ENCODE measurements around the gene RETSAT. TPM values are rescaled to one million over a fixed set of nuclear protein-coding genes. Genes with fewer than 3 reads are reported as not detected.
A peak's percentile ranks its signal among the peaks of the same experiment; 100 is the strongest.

RETSAT gene
- total RNA-seq, 4 donors from 2014 or later, result 55.8 to 73.3 (median 66.9) TPM

DNA sequence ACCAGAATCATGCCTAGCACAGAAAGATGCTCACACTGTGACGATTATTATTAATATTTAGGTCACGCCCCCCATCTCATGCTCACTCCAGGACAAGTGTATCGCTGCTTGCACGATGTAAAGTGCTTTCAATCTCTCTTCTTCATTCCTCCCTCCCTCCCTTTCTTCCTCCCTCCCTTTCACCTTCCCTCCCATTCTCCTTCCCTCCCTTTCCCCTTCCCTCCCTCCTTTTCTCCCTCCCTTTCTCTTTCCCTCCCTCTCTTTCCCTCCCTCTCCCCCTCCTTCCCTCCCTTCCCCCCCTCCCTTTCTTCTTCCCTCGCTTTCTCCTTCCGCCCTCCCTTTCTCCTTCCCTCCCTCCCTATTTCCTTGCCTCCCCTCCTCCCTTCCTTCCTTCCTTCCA is 46.1 kb downstream of the RETSAT start:
- peak overlapping the region in 1 of 4 donors; percentile 60 for H3K27ac ChIP-seq

DNA sequence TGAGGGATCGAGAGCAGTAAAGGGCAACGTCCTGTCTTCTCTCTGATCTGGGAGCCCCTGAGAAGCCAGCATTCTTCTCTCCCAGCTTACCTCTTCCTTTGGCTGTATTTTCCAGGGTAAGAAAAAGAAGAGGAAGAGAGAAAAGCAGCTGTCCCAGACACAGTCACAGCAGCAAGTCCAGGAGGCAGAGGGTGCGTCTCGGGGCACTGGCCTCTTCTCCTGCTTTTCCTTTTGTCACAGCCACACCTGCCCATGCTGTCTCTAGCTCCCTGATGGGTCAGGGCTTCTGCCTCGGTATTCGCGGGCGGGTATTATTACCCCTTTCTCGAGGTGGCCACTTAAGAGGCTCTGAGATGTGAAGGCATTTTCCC is 46.8 kb downstream of the RETSAT start:
- DNase-seq, result no peak
- intact Hi-C loops (cut with DNase I), result no loop called here
- Histone ChIP-seq H3K27ac (peak overlapping the region in 2 of 4 donors; percentile 6 to 18), H3K4me1 (peaks cover 10 to 32% (median 13%) of the 10 kb centered on the region in 3 donors), H3K27me3 (no peaks in the 10 kb centered on the region), H3K4me3 (no peak overlapping the region), H3K9me3 (no peaks in the 10 kb centered on the region), H3K36me3 (peaks cover 0 to 54% (median 8%) of the 10 kb centered on the region in 3 donors)
- TF ChIP-seq, protein P1, sequence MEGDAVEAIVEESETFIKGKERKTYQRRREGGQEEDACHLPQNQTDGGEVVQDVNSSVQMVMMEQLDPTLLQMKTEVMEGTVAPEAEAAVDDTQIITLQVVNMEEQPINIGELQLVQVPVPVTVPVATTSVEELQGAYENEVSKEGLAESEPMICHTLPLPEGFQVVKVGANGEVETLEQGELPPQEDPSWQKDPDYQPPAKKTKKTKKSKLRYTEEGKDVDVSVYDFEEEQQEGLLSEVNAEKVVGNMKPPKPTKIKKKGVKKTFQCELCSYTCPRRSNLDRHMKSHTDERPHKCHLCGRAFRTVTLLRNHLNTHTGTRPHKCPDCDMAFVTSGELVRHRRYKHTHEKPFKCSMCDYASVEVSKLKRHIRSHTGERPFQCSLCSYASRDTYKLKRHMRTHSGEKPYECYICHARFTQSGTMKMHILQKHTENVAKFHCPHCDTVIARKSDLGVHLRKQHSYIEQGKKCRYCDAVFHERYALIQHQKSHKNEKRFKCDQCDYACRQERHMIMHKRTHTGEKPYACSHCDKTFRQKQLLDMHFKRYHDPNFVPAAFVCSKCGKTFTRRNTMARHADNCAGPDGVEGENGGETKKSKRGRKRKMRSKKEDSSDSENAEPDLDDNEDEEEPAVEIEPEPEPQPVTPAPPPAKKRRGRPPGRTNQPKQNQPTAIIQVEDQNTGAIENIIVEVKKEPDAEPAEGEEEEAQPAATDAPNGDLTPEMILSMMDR (IDR thresholded peaks at IDR 0.05), result no peak
- no peak for TF ChIP-seq POLR2A (IDR thresholded peaks at IDR 0.05)
- WGBS, 2 donors, result 81 to 84% methylated on average over 7 to 9 of the region's 9 CpGs

More for the DNA sequence above, 46.1 kb downstream of the RETSAT start:
- no peak for DNase-seq
- 83 to 86% methylated on average over 4 to 6 of the region's 6 CpGs for WGBS, 2 donors
- Histone ChIP-seq H3K36me3 (peaks cover 0 to 48% (median 8%) of the 10 kb centered on the region in 3 donors), H3K4me3 (no peak overlapping the region), H3K4me1 (peaks cover 10 to 37% (median 13%) of the 10 kb centered on the region in 3 donors), H3K27me3 (no peaks in the 10 kb centered on the region), H3K9me3 (no peaks in the 10 kb centered on the region)
- intact Hi-C loops (cut with DNase I), result no loop called here
- no peak for TF ChIP-seq POLR2A (IDR thresholded peaks at IDR 0.05)
- TF ChIP-seq, protein P1 (IDR thresholded peaks at IDR 0.05), result no peak

DNA sequence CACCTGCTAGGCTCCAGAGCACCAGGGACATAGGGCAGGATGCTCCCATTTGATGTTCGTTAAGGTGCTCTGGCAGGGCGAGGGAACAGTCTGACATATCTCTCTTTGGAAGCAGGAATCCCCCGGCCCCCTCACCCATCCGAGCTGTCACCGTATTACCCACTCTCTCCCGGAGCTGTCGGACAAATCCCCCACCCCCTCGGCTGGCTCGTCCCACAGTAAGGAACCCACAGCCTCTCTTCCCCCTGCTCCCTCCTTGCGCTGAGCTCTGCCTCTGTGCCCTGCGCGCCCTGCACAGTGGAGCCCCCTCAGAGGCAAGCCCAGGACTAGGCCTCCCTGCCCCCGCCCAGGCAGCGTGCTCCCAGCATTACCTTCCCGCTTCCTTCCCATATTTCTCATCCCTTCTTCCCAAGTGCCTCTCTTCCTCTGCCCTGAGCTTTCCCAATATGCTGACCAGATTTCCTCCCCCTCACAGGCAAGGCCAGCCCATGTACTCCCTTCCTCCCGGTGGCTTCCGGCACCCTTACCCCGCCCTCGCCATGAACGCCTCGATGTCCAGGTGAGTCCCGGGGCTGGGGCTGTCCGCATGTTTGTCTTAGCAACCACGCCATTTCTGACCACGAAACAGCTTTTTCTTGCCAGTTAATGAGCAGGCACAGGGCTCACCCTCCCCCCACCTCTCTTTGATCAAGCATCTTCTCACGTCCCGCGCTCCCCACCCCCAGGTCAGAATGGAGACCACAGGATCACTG is 50.4 kb downstream of the RETSAT start:
- WGBS, 2 donors, result 85 to 90% methylated on average over 23 to 25 of the region's 28 CpGs
- Histone ChIP-seq H3K36me3 (peaks cover 0 to 61% (median 8%) of the 10 kb centered on the region in 3 donors), H3K4me3 (no peak overlapping the region), H3K27me3 (no peaks in the 10 kb centered on the region), H3K27ac (no peak overlapping the region), H3K9me3 (no peaks in the 10 kb centered on the region), H3K4me1 (peaks cover 6 to 19% (median 6%) of the 10 kb centered on the region in 3 donors)
- TF ChIP-seq, protein P1 (IDR thresholded peaks at IDR 0.05), result no peak
- no peak for TF ChIP-seq POLR2A (IDR thresholded peaks at IDR 0.05)
- DNase-seq, result no peak
- intact Hi-C loops (cut with DNase I), result loop anchor here (5.0 kb wide), 1 partner anchor 242 kb away; no protein-coding TSS in a partner anchor

DNA sequence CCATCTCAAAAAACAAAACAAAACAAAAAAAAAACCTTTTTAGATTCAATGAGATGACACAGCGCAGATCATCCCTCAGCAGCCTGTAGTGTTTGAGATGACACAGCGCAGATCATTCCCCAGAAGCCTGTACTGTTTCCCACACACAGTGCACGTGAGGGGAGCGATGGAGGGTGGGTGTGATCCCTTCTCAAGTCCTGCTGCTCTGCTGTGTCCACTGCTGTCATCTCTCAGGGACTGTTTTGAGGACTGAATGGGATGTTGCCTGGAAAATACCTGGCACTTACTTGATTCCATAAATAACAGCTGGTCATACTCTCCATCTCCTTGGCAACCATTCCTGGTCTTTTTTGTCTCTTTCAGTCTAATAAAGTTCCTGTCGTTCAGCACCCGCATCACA is 52.2 kb downstream of the RETSAT start:
- Histone ChIP-seq H3K36me3 (peaks cover 0 to 53% (median 8%) of the 10 kb centered on the region in 3 donors), H3K4me1 (peaks cover 0 to 8% (median 0%) of the 10 kb centered on the region in 3 donors), H3K9me3 (no peaks in the 10 kb centered on the region), H3K27me3 (no peaks in the 10 kb centered on the region), H3K27ac (no peak overlapping the region), H3K4me3 (no peak overlapping the region)
- intact Hi-C loops (cut with DNase I), result loop anchor here (5.0 kb wide), 1 partner anchor 240 kb away; no protein-coding TSS in a partner anchor
- 77 to 92% methylated on average over 6 of the region's 6 CpGs for WGBS, 2 donors
- DNase-seq, result no peak
- TF ChIP-seq, protein P1 (IDR thresholded peaks at IDR 0.05), result no peak
- no peak for TF ChIP-seq POLR2A (IDR thresholded peaks at IDR 0.05)

Small RNA genes lying within 50 kb of the gene (small RNA-seq; reads per million reads assigned to genes)
- gene AC062037.1, result 0 reads per million in 4 donors
- gene AC062037.2, result 0 reads per million in 4 donors
- gene RF00019, result 0 reads per million in 4 donors
- gene RN7SL113P, result 0 reads per million in 4 donors

Other genes starting within 250 kb of the RETSAT start
- gene TCF7L1, start 221.1 kb downstream of the RETSAT start, total RNA-seq, result 1 to 10 TPM in 2 of 4 donors, under 1 TPM in 2; 0.29 to 4.0 (median 1.3) TPM
- gene TGOLN2, start 26.5 kb downstream of the RETSAT start, total RNA-seq, result 10 to 100 TPM; 40.6 to 77.2 (median 49.0) TPM
- gene ELMOD3, start 241 bp upstream of the RETSAT start, total RNA-seq, result 10 to 100 TPM in 3 of 4 donors, 1 to 10 TPM in 1; 8.2 to 16.6 (median 13.7) TPM
- gene CAPG, start 55.8 kb upstream of the RETSAT start, total RNA-seq, result 100 to 1,000 TPM; 185 to 301 (median 221) TPM
- under 1 TPM in 1 of 4 donors, not detected in 3; 0.50 TPM for gene SH2D6, start 64.2 kb upstream of the RETSAT start, total RNA-seq
- 100 to 1,000 TPM in 2 of 4 donors, 10 to 100 TPM in 2; 81.8 to 272 (median 121) TPM for gene MAT2A, start 184.6 kb upstream of the RETSAT start, total RNA-seq
- gene GGCX, start 207.0 kb upstream of the RETSAT start, total RNA-seq, result 10 to 100 TPM; 19.7 to 27.5 (median 23.3) TPM
- 100 to 1,000 TPM in 1 of 4 donors, 10 to 100 TPM in 3; 78.8 to 144 (median 93.8) TPM for gene VAMP8, start 223.1 kb upstream of the RETSAT start, total RNA-seq
- 10 to 100 TPM in 3 of 4 donors, 1 to 10 TPM in 1; 6.1 to 45.6 (median 17.0) TPM for gene VAMP5, start 229.9 kb upstream of the RETSAT start, total RNA-seq
- 100 to 1,000 TPM in 3 of 4 donors, 10 to 100 TPM in 1; 88.3 to 128 (median 115) TPM for gene RNF181, start 241.2 kb upstream of the RETSAT start, total RNA-seq
- gene TMEM150A, start 248.2 kb upstream of the RETSAT start, total RNA-seq, result 10 to 100 TPM in 1 of 4 donors, 1 to 10 TPM in 3; 6.3 to 15.8 (median 7.4) TPM